GM18870 (cell line): ENCODE data around the gene OOSP1.
"Not testable (repeated sequence)": the region's sequence is repeated elsewhere in the genome, so short reads cannot be mapped to it uniquely, and the experiment has no call there.

Experiments
- ATAC-seq: cut with Tn5 transposase; IDR thresholded peaks from one replicate; pipeline ENCODE4 v1.9.1; 2021; ENCODE audit warnings: moderate library complexity; ENCODE audit not compliant: unreplicated experiment

The OOSP1 gene

DNA sequence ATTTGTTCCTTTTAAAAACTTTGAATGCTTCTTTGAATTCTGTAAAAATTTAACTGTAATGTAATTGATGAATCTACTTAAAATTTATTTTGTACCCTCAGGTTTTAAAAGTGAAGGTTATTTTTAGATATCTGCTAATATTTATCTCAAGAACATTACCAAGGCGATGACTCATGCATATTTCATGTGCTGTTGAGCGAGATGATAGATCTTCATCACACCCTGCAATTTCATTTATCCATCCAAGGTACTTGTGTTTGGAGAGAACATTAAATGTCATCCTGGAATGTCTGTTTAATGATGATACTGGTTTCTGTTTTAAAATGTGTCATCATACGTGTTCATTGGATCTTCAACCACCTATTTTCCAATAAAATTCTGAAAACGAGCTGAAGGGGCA is 18.9 kb downstream of the OOSP1 start:
- no peak for ATAC-seq

DNA sequence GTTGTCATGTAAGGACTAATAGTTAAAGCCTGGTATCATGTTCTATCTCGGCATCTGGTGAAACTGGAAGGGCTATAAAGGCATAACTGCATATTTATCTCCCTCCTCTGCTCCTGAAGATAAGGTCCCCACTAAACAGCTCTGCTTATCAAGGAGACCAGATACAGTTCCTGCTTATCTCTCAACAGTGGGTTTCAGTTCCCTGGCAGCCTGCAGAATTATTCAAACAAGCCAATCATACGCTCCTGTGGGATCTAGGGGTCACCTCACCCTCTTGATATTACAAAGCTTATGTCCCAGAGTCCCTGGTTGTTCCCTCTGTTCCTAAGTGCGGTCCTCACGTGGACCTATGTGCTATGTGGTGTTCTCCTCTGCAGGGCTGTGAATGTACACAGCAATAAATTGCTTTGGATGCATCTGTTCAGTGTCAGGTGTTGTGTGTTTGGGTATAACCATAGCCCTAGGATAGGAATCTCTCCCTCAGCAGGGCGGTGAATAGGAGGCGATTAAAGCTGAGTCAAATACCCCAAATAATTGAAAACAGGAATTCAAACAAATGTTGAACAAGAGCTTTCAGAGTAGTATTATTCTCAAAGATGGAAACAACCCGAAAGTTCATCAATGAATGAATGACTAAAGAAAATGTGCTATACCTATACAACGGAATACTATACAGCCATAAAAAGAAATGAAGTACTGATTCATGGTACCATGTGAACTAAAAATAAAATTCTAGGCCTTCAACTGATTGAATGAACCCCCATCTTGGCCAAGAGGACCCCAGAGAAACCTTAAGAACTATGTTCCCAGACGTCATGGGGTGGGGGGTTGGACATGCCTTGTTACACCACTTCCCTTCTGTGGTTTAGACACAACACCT is 22.5 kb downstream of the OOSP1 start:
- no peak for ATAC-seq

DNA sequence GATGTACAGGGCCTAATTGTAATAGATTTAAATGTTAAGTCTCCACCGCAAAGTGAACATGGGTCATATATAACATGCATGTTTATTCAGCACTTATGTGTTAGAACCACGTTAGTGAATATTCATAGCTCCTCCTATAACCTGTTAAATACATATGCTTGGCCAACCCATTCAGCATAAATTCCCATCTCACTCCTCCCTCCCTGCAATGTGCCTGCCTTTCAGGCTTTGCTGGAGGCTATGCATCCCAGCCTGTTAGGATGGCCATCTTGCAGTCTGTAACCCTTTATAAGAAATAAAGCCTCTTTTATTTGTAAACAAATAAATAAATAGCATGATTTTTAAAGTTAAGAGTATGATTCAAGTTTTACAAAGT is 23.9 kb downstream of the OOSP1 start:
- ATAC-seq = no peak

DNA sequence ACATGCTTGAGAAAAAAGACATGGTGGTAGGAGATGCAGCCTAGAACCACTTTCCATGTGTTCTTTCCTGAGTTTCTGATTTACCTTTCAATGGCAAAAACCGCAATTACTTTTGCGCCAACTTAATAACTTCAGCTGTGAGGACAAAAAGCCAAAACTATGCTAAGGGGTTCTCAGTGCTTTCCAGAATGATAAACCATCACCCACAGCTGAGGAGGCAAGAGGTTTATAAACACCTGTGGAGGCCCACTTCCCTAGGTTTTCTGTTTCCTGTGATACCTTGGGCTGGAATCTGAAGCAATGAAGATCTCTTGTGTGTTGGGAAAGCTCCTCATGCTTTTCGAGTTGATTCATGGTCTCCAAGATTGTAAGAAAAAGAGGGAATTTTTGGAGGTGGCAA is 25.5 kb downstream of the OOSP1 start, which contains the start of gene OOSP4A:
Gene OOSP4A, plus strand, starts transcription at position 301 of the 400 bp plus-strand sequence. Its CDS starts 0 bp downstream, at position 301.
- no peak for ATAC-seq

DNA sequence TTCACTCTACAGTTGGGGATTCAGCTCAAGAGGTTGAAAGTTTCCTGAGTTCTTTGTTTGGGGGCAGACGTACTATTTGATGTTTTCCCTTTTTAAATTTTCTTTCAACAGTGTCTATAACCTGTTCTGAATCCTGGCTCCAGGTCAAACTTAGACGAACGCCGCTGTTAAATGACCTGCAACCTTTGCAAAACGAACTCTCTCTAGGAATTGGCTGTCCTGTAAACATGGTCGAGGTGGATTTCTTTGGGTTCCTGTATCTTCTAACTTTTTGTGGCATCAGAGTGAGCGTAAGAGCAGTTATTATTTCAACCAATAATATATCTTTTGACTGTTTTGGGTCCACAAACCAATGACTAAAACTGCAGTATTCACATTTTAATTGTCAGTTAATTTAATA is 27.2 kb downstream of the OOSP1 start:
- no peak for ATAC-seq

DNA sequence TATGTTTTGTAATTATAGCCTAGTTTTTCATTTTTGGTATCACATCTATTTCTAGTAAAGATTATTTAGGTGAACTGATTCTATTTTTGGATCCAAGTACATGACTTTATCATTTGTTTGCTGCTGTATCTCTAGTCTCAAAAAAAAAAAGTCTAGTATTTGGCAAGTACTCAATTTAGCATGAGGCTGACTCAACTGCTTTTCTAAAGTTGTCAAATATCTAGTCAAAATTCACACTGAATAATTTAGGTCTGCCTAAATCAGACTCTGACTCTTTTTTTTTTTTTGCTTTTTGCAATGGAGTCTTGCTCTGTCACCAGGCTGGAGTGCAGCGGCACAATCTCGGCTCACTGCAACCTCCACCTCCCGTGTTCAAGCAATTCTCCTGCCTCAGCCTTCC is 28.0 kb downstream of the OOSP1 start:
- no peak for ATAC-seq

DNA sequence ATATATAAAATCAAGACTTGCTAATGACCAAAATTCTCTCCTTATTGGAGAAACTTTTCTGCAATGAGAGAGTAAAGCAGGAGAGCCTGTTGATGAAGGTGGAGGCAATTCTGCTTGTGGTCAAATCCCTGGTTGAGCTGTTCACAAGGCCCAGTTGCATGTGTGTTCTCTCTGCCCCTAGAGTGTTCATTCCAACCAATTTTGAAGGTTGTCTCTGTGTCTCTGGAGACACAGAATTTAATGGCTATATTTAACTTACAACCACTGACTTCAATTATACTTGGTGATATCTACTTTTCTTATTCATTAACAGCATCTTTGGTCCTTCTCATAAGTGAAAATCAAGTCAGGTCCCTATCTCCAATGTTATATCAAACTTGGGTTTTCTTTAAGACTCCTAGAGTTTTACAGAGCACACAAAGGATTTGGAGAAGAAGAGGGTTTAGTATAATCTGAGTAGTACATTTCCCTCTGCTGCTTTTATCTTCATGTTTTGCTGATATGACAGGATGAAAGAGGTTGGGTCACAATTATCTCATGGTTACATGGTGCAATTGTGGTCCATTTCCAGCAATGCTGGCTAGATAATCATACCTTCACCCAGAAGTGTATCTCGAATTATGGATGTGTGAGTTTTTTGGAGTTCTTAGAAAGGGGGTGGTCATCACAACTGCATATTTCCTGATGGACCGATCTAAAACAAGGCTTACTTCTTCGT is 29.6 kb downstream of the OOSP1 start:
- no peak for ATAC-seq

DNA sequence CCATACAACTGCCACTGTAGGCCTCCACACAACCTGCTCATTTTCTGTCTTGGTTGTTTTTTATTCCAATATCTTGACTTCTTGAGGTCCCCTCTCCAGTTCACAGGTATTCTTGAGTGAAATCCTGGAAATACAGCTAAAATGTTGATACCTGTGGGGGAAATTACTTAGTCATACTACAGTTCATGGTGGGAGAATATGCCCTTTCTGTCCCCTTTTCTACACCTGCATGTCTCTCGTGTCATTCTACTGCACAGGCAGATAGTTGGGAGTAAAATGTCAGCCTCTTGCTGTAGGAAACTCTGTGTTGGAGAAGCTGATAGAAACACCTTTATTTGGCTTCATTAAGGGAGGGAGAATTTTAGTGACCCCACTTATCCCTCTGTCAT is 30.2 kb downstream of the OOSP1 start:
- no peak for ATAC-seq

DNA sequence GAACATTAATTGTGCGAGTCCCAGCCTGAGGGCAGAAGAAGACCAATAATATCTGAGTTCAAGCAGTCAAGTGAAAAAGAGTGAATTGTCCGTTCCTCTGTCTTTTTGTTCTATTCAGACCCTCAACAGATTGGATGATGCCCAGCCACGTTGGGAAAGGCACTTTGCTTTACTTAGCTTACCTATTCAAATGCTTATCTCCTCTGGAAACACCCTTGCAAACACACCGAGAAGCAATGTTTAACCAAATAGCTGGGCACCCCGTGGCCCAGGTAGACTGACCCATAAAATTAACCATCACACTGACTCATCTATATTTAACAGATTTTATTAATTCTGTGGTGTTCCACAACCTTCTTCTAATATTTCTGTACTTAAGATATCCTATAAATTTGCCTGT is 34.9 kb downstream of the OOSP1 start:
- ATAC-seq = no peak

DNA sequence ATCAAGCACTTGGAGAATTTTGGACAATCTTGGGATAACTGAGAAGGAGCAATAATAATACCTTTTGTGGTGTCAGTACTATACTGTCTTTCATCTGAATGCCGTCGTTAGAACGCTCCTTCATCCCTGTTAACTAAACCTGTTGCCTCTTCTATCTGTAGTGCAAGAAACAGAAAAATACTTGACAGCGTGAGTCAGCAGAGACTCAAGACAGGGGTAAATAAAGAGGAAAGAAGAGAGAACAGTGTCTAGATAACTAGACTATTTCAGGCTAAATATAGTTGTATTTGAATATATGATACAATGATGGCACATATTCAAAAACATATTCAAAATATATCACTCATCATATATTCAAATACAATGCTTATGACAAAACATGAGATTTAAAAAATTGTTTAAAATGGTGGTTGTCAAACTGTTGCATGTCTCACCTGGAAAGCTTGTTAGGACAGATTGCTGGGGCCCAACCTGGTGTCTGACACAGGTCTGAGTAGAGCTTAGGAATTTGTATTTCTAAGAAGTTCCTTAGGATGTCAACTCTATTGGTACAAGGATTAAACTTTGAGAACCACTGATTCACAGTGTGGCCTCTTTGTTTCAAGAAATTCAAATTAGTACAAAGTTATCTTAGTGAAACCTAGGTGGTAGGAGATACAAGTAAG is 43.0 kb downstream of the OOSP1 start:
- no peak for ATAC-seq

DNA sequence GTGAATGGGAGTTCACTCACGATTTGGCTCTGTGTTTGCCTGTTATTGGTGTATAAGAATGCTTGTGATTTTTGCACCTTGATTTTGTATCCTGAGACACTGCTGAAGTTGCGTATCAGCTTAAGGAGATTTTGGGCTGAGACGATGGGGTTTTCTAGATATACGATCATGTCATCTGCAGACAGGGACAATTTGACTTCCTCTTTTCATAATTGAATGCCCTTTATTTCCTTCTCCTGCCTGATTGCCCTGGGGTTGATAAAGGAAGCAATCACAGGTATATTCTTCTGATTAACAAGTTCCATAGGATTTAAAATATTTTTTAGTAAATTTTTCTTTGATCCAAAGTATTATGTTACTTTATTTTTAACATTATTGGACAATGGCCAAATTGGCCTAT is 43.8 kb downstream of the OOSP1 start:
- not testable (repeated sequence) for ATAC-seq

DNA sequence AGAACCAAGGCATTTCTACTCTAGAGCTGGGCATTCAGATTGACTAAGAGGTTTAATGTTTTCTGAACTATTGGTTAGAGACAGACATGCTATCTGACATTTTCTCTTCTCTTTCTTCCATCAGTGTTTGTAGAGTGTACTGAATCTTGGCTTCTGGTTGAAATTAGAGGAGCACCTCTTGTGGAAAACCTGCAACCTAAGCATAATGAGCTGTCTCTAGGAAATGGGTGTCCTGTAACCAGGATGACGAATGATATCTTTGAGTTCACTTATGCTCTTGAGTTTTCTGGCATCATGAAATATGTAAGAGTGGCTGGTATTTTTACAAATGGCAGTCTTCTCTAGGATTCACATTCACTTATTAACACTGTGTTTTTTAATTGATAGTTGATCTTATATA is 45.0 kb downstream of the OOSP1 start:
- no peak for ATAC-seq

DNA sequence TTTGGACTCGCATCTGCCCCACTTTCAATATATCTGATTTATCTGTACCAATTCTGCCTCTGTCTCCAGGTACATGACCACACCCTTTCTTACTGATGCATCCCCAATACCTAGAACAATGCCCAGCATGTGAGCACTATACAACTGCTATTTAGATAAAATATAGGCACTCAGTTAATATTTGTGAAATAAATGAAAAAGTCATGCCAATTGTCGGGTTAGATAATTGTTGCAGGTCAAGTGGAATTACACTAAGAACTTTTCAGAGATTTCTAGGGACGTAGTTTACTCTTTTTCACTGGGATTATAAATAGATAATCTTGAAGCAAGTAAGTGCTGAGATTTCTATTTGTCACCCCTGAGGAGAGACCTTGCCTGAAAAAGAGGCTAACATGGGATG is 46.1 kb downstream of the OOSP1 start:
- ATAC-seq = no peak

DNA sequence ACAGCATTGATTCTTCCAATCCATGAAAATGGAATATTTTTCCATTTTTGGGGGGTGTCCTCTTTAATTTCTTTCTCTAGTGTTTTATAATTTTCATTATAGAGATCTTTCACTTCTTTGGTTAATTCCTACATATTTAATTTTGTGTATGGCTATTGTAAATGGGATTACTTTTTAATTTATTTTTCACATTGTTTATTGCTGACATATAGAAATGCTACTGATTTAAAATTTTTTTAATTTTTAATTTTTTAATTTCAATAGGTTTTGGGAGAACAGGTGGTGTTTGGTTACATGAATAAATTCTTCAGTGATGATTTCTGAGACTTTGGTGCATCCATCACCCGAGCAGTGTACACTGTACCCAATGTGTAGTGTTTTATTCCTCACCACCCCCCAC is 52.2 kb downstream of the OOSP1 start:
- ATAC-seq = no peak

DNA sequence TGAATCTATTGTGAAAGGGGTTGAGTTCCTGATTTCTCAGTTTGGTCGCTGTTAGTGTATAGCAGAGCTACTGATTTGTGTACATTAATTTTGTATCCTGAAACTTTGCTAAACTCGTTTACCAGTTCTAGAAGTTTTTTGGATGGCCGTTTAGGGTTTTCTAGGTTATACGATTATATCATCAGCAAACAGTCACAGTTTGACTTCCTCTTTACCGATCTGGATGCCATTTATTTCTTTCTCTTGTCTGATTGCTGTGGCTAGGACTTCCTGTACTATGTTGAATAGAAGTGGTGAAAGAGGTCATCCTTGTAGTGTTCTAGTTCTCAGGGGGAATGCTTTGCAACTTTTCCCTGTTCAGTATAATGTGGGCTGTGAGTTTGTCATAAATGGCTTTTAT is 54.2 kb downstream of the OOSP1 start:
- ATAC-seq = no peak

DNA sequence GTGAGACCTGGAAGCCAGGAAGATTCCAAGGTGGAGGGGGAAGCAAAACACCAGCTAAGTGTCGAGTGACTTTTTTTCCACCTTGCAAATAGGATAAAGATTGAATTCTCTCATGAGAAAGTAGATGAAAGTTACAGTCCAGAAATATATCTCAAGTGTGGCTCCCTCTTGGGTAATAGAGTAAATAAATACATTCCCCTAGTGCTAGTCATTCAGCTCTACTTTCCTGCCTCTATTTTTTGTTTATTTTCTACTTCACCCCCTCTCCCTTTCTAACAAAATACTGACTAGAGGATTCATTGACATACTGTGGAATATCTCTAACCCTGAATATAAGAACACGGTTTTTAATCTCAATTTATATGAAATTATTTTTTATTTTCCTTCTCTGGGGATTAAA is 59.6 kb downstream of the OOSP1 start:
- ATAC-seq = no peak

DNA sequence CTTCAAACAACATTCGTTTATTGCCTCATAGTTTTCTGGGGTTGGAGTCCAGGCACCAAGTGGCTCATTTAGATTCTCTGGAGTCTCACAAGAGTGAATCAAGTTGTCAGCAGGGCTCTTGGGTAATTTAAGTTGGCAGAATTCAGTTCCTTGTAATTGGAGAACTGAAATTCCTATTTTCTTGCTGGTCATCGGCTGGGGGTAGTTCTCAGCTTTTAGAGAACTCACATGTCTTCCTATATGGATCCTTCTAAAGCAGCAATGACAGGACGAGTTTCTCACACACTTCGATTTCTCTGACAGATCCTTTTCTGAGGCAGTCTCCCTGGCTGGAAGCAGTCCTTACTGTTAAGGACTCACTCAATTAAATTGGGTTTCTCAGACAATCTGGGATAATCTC is 61.5 kb downstream of the OOSP1 start:
- no peak for ATAC-seq

DNA sequence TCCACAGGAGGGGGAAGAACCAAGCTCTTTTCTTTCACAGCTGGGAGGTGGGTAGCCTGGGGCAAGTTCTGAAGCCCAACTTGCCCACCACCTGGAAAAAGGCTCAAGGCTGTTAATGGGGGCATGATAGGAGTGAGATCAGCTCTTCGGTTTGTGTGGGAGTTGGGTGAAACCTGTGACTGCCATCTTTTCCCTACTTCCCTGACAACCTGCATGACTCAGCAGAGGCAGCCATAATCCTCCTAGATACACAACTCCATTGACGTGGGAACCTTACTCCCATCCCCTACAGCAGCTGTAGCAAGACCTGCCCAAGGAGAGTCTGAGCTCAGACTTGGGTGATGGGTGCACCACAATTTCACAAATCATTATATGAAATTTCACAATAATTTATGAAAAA is 65.5 kb downstream of the OOSP1 start:
- no peak for ATAC-seq

DNA sequence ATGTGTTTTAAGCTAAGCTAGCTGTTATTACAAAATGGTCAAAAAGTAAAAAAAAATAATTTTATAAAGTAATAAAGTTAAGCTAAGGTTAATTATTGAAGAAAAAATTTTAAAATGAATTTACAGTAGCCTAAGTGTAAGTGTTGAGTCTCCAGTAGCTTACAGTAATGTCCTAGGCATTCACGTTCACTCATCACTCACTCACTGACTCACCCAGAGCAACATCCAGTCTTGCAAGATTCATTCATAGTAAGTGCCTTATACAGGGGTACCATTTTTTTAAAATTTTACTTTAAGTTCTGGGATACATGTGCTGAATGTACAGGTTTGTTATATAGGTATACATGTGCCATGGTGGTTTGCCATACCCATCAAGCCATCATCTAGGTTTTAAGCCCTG is 67.1 kb downstream of the OOSP1 start:
- no peak for ATAC-seq
